Ovary (tissue), 10 donors: ENCODE measurements around the gene BCL7C. TPM values are rescaled to one million over a fixed set of nuclear protein-coding genes. Genes with fewer than 3 reads are reported as not detected.
"Not testable (repeated sequence)": the region's sequence is repeated elsewhere in the genome, so short reads cannot be mapped to it uniquely, and the experiment has no call there.

ENCODE experiments used
- DNase-seq, 5 donors: peaks; one replicate each; pipeline ENCODE4 v3.0.0-alpha.2; 2019 to 2020
- H3K27ac ChIP-seq, 2 donors: fragments of 200-600 bp; one replicate each; pipeline versions ENCODE4 v1.5.1 to v1.8.0; 2019 to 2022
- H3K27me3 ChIP-seq: fragments of 200-600 bp; one replicate; pipeline ENCODE4 v1.8.0; 2022
- H3K36me3 ChIP-seq: fragments of 200-600 bp; sonication (generic); one replicate; pipeline ENCODE4 v1.5.1; 2019
- H3K4me1 ChIP-seq: one replicate; pipeline ENCODE4 v1.8.1; 2013; ENCODE audit warnings: mild to moderate bottlenecking, moderate library complexity; ENCODE audit not compliant: insufficient read depth
- H3K4me3 ChIP-seq: fragments of 200-600 bp; sonication (generic); one replicate; pipeline ENCODE4 v1.5.1; 2017
- H3K9me3 ChIP-seq, 2 donors: fragments of 200-600 bp in 1 of 2; sonication (generic) in 1 of 2; one replicate each; pipeline versions ENCODE4 v1.5.1 to v1.8.1; 2013 to 2019; ENCODE audit warnings: mild to moderate bottlenecking in 1 of 2, moderate library complexity in 1 of 2
- CTCF ChIP-seq, 3 donors: fragments of 450-650 bp in 2 of 3; fragments of 200-600 bp in 1 of 3; IDR thresholded peaks; one replicate each; pipeline versions ENCODE4 v1.5.1 to v1.8.0; 2016 to 2022; ENCODE audit warnings: antibody characterized with exemption in 3 of 3, mild to moderate bottlenecking in 1 of 3
- EP300 ChIP-seq: sonication (generic); formaldehyde crosslinking; IDR thresholded peaks from one replicate; pipeline ENCODE4 v1.6.1; 2017; ENCODE audit warnings: antibody characterized with exemption
- POLR2A ChIP-seq: fragments of 450-650 bp; IDR thresholded peaks from one replicate; pipeline ENCODE4 v1.6.1; 2017; ENCODE audit warnings: antibody characterized with exemption, mild to moderate bottlenecking, moderate library complexity
- WGBS, 3 donors: extraction: QIAGEN DNeasy Blood & Tissue Kit in 1 of 3; methylation state at CpG; one replicate each; pipeline versions ENCODE4 v1.1.5 to v1.1.7; 2013 to 2017; 5-methylcytosine and 5-hydroxymethylcytosine counted together
- intact Hi-C, 4 donors: fragments of 100-400 bp; cut with DNase I; formaldehyde crosslinking; loops; one replicate each; pipeline versions ENCODE4 v1.11.0 to v1.15.1; 2022 to 2023
- long read RNA-seq, 3 donors: library from polyadenylated mRNA in 2 of 3; unstranded in 2 of 3; transcript quantifications; one replicate each; pipeline ENCODE4 v2.0.0 and lab custom pipeline, GENCODE V29; 2021 to 2026
- polyA plus RNA-seq, 2 donors: library from polyadenylated mRNA; stranded (reverse); fragments of 200-250 nt in 1 of 2; fragments of 350-450 nt in 1 of 2; fragmentation: Illumina TruSeq in 1 of 2; extraction: RNeasy Lipid Tissue Mini Kit (QIAGEN cat#74804) in 1 of 2; gene quantifications; one replicate each; pipeline ENCODE4 v1.2.3, GENCODE V29; 2013 to 2014
- total RNA-seq, 7 donors: library from RNA; depleted of rRNA in 2 of 7; stranded (reverse); fragments of >200 nt in 2 of 7; fragmentation: NEBNext Ultra II Directional in 3 of 7; extraction: Animal tissue kit (Norgen Biotek cat#: 25700) in 3 of 7; gene quantifications; one replicate each; pipeline versions ENCODE4 v1.1.0 to v1.2.4, GENCODE V29; 2016 to 2023
- donor health status: DM: no; HTN: no; CAD: no; lungs with moderate emphysema.
- donor health status: DM: no; HTN: no; CAD: no.
- donor health status: Bipolar disorder and iron deficiency.
- donor health status: DM: yes; HTN: yes; CAD: no.
- donor health status: DM: no; HTN: no; CAD: no.
- donor health status: DM: yes; HTN: yes; CAD: no.

Gene BCL7C
- 10 to 100 TPM; 34.4 to 54.8 (median 49.0) TPM for total RNA-seq
- polyA plus RNA-seq = 10 to 100 TPM; 13.3 to 44.1 TPM
- long read RNA-seq, donor 1, partial matches to known transcripts = 2 of 25 reads
- long read RNA-seq, donor 1, other reads (novel, unspliced or antisense) = 17 of 25 reads
- long read RNA-seq, donor 2, transcript BCL7C-201 (6 exons, 1,740 nt) = major isoform, 21 of 24 reads
- long read RNA-seq, donor 2, partial matches to known transcripts = 0 of 24 reads
- long read RNA-seq, donor 2, other reads (novel, unspliced or antisense) = 0 of 24 reads
- long read RNA-seq, donor 3, transcript BCL7C-203 (6 exons, 1,603 nt) = minor isoform, 17 of 152 reads
- long read RNA-seq, donor 3, transcript BCL7C-201 (6 exons, 1,740 nt) = major isoform, 113 of 152 reads
- long read RNA-seq, donor 3, partial matches to known transcripts = 8 of 152 reads
- long read RNA-seq, donor 3, other reads (novel, unspliced or antisense) = 12 of 152 reads

GRCh38 chr16:30893744-30894539, at the start of gene BCL7C:
BCL7C (minus strand) TSS chr16:30894077; CDS start chr16:30893944, 133 bp downstream.
- WGBS, 3 donors = 0 to 1% (median 1%) methylated on average over 45 to 97 of the region's 97 CpGs
- TF ChIP-seq CTCF (IDR thresholded peaks at IDR 0.05) (peak in 2 of 3 donors; percentile 67 to 77), EP300 (no peak), POLR2A (peak; percentile 39)
- Histone ChIP-seq H3K27ac (peak within 1 kb of the TSS; percentile 64 to 92), H3K4me1 (peaks cover 15% of the 10 kb centered on the region), H3K36me3 (no peaks in the 10 kb centered on the region), H3K9me3 (no peaks in the 10 kb centered on the region), H3K4me3 (peak within 1 kb of the TSS; percentile 74), H3K27me3 (no peaks in the 10 kb centered on the region)
- peak; percentile 89 to 94 (median 91) for DNase-seq
- intact Hi-C loops = loop anchor here in 1 of 4 donors (5.0 kb wide), 1 partner anchor 47 kb away; no protein-coding TSS in a partner anchor

- H3K27me3 ChIP-seq = no peaks in the 10 kb centered on the region
- TF ChIP-seq EP300 (no peak), POLR2A (no peak), CTCF (IDR thresholded peaks at IDR 0.05) (no peak)
- no peaks in the 10 kb centered on the region for H3K9me3 ChIP-seq
- DNase-seq = no peak
- H3K4me3 ChIP-seq = no peak overlapping the region
- no peak overlapping the region for H3K27ac ChIP-seq
- no peaks in the 10 kb centered on the region for H3K36me3 ChIP-seq
- intact Hi-C loops = no loop called here
- H3K4me1 ChIP-seq = no peaks in the 10 kb centered on the region
- WGBS, 3 donors = 80 to 81% (median 80%) methylated on average over 4 of the region's 4 CpGs
These were observed 48.5 kb upstream of the BCL7C start for GRCh38 chr16:30942426-30942806.

- H3K36me3 ChIP-seq = no peaks in the 10 kb centered on the region
- no peaks in the 10 kb centered on the region for H3K4me1 ChIP-seq
- H3K9me3 ChIP-seq = no peaks in the 10 kb centered on the region
- H3K27me3 ChIP-seq = no peaks in the 10 kb centered on the region
- H3K27ac ChIP-seq = no peak overlapping the region
- intact Hi-C loops = no loop called here
- no peak for TF ChIP-seq EP300
- peak; percentile 49 to 55 (median 55) for TF ChIP-seq CTCF (IDR thresholded peaks at IDR 0.05)
- no peak overlapping the region for H3K4me3 ChIP-seq
- 25 to 31% (median 27%) methylated on average over 12 to 15 of the region's 15 CpGs for WGBS, 3 donors
- peak; percentile 58 to 77 (median 67) for DNase-seq
These were observed 47.9 kb upstream of the BCL7C start for GRCh38 chr16:30941600-30942425.

GRCh38 chr16:30939571-30939970, 45.7 kb upstream of the BCL7C start:
- H3K27me3 ChIP-seq, H3K4me3 ChIP-seq, H3K4me1 ChIP-seq, intact Hi-C loops, DNase-seq, H3K27ac ChIP-seq, H3K36me3 ChIP-seq, H3K9me3 ChIP-seq: not testable (repeated sequence)
- 88 to 92% (median 90%) methylated on average over 8 of the region's 8 CpGs for WGBS, 3 donors
